CMK (cell line): ENCODE measurements around the gene CFAP20.

ENCODE experiments used
- DNase-seq: peaks from one replicate; pipeline ENCODE4 v3.0.0-alpha.2; 2010; ENCODE audit warnings: low read depth

The CFAP20 gene

DNA sequence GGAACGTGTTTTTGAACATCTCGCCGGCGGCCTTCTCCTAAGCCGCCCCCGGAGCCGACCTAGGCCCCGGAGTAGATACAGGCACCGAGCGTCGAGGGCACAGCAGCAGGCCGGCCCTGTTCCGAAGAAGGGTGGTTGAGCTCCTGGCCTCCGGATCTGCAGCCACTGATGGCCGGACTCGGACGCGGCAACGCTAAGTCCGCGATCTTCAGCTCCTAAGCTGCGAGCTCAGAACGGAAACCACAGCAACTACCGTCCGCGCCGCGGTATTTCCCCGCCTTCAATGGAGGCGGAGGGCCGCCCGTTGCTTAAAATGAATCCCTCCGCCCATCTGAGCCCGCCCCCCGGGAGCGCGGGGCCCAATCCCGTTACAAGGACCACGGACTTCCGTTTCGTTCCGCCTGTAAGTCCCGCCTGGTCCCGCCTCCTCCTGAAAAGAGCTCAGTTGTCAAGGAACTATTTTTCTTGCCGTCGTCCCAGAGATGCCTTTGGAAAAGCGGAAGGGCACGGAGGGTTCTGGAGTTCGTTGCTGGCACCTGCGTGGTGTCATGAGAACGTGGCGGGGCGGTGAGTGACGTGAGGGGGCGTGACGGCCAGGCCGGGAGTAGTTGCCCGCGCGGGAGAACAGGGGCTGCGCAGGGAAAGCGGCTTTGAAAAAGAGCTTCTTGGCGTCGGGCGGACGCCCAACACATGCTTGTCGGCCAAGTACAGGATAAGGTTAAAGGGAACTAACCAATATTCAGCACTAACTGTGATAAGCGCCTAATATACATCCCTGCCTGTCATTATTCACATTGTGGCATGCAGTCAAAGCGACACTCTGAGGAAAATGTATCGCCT lies at the start of gene CFAP20:
TSS of gene CFAP20 (minus strand) at position 285 of the 840 bp plus-strand sequence. CDS start at position 19, 266 bp downstream.
- peak; percentile 100 for DNase-seq

DNA sequence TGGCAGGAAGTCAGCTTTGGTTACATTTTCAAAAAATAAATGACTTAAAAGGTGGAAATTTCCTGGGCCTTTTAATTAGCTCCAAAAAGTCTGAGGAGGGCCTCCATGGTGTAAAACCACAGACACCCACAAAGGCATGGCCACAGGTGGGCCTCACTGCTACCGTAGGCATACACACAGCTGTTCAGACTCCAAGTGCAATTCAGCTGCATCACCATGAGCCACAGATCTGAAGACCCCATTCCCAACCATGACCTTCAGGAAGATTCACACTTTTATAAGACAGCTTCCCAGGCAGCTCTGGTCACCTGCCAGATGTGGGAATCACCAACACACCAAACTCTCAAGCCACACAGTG lies 48.2 kb upstream of the CFAP20 start:
- no peak for DNase-seq

- no peak for DNase-seq
Measured at GRCh38 chr16:58176608-58177352, 47.6 kb upstream of the CFAP20 start.

DNA sequence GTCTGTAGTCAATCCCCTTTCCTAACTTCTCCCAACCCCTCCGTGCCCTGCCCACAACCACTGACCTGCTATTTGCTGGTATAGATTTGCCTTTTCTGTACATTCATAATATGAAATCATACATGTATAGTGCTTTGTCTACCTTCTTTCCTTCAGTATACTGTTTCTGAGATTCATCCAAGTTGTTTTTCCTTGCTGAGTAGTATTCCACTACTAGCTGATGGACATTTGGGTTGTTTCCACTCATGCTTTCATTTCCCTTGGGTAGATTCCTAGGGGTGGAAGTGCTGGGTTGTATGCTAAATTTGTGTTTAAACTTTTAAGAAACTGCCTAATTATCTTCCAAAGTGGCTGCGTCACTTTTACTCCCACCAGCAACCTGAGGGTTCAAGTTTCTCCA lies 41.0 kb upstream of the CFAP20 start:
- DNase-seq = no peak

GRCh38 chr16:58160855-58161254 lies 31.7 kb upstream of the CFAP20 start:
- no peak for DNase-seq

DNA sequence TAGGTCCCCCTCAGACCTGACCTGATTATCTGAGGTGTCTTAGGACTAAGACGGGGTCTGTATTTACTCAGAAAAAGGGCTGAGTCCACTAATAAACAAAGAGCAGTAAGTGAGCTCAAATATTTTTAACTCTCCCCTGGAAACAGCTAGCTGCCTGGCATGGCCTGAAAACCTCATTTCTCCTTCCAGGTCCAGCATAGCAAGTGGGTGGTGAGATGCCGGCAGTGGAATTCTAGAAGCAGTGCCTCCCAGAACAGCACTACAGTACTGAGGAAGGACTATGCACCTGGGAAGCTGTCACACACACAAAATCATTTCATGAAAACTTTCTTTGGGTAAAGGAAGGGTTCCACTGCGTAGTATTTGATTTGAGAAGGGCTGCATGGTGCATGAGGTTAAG lies 29.5 kb upstream of the CFAP20 start:
- no peak for DNase-seq

DNA sequence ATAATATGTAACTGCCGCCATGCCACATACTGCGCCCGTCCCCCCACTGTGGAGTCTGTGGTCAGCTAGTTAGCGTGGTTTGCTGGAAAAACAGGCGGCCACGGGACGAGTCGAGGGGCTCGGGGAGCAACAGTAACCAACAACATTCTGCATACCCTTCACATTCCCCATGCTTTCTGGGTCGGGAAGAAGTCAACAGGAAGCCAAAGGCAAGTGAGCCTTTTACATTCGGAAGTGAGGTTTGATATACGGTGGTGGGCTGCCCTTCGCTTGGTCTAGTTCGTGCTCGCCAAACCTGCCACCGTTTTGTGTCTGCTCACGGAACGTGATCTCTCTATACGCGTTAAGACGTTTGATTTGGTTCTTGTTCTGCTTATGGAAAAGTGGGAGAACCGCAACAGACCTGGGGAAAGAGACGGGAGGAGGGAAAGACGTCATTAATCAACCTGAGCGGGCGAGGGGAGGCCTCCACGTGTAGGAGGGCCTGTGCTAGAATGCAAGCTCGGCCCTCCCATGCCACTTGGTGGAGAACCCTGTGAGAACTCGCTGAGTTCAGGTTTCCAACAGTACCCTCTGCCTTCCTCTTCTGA lies 28.9 kb upstream of the CFAP20 start:
- no peak for DNase-seq

DNA sequence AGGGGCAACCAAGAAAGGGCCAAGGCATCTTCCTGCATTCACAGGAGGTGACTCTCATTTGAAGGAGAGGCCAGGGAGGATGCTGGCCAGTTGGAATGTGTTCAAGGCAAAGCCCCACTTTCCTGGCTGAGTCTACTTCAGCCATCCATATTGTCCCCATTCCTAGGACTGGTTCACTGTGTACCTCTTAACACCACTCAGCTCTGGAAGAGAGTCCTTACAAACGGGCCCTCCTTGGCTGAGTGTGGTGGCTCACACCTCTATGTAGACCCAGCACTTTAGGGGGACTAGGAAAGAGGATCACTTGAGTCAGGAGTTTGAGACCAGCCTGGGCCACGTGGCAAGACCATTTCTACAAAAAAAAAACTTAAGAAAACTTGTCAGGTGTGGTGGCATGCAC lies 28.1 kb upstream of the CFAP20 start:
- DNase-seq = no peak

DNA sequence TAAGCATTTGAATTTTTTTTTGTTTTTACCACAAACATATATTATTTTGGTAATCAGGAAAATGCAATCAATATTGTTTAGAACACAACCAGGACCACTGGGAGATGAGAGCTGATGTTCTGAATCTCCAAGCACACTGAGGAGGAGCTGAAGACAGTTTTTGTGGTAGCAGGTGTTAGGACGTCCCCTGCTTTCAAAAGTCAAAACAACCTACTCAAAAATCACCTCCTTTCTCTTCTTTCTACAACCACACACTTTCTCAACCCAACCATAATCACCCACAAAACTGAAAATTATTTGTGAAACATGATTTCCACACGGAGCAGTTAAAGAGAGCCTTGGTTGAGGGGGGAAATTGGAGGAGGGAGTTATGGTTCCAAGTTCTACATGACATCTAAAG lies 26.7 kb upstream of the CFAP20 start:
- DNase-seq = no peak

GRCh38 chr16:58154345-58154744 lies 25.2 kb upstream of the CFAP20 start:
- DNase-seq = no peak

DNA sequence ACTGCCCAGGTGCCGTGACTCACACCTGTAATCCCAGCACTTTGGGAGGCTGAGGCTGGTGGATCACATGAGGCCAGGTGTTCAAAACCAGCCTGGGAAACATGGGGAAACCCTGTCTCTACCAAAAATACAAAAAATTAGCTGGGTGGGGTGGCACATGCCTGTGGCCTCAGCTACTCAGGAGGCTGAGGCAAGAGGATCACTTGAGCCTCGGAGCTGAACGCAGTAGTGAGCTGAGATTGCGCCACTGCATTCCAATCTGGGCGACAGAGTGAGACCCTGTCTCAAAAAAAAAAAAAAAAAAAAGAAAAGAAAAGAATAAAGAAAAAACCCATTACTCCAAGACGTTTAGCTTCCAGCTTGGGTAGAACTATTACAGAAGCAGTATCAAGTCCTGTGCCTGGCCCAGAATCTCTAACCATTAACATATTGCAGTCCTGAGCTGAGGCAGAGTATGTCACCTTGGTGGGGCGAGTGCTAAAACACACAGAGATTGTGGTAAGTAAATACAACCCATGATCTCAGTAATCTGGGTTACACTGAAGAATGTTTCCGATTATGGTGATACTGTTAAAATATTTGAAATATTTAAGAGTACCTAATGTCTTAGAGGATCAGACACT lies 23.2 kb upstream of the CFAP20 start:
- DNase-seq = no peak

DNA sequence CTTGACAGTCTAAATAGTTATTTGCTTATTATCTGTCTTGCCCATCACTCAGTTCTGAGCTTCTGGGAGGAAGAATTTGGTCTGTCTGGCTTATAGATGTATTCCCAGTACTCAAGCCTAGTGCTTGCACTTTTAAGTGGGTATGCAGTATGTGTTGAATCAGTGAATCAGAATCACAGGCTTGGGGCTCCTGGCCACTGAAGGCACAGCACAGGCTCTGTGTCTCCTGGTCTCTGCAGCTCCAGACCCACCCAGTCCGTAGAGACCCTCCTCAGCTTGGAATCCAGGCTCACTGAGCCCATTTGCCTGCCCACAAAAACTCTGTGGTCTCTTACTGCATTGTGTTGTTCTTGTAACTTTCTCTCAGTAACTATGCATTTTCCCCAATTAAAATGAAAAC lies 19.3 kb upstream of the CFAP20 start:
- no peak for DNase-seq

GRCh38 chr16:58148099-58148498 lies 18.9 kb upstream of the CFAP20 start:
- DNase-seq = no peak

GRCh38 chr16:58138852-58139251 lies 9.7 kb upstream of the CFAP20 start:
- no peak for DNase-seq

DNA sequence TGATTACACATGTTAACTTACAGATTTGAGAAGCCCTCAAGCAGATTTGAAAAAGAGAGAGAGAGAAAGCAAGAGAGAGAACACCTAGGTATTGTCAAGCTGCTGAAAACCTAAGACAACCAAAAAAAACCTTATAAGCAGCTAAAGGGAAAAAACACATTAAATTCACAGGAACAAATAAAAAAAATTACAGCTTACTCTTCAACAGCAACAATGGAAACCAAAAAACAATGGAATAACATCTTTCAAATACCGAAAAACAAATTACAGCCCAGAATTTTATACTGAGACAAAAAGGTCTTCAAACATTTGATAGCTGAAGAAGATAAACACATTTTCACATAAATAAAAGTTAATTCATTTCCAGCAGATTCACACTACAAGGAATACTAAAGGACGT lies 8.4 kb upstream of the CFAP20 start:
- no peak for DNase-seq

DNA sequence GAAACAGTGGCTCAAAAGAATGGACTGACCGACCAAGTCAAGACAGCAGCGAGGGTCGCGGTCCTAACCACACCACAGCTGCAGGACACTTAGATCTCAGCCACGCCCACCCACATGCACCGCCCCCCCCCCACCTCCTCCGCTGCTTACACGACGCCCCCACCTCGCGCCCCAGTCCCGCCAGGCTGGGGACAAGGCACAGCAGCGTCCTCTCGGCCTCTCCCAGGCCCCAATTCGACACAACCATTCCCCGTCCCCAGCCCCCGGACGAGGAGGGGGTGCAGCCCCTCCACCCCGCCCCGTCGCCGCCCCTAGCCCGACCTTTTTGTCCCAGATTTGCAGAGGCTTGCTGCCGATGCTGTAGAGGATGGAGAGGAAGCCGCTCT lies 477 bp downstream of the CFAP20 start:
- peak; percentile 48 for DNase-seq

DNA sequence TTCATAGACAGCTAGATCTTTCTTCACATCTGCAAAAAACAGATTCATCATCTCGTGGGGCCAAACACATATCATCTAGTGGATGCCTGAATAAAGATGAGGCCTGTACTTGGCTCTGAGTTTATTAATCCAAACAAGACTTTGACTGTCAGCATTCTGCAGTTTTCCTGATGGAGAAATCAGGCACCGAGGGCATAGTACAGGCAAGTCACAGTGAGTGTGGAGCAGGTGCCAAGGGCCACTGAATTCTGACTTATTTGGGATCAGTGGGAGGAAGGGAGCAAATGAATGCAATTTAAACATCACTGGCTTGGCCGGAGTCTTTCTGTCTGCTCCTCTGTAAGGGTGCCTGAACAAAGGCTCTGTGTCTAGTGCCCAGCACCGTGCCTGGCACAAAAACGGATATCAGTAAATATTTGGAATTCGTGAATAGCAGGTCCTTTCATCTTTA lies 975 bp downstream of the CFAP20 start:
- no peak for DNase-seq

DNA sequence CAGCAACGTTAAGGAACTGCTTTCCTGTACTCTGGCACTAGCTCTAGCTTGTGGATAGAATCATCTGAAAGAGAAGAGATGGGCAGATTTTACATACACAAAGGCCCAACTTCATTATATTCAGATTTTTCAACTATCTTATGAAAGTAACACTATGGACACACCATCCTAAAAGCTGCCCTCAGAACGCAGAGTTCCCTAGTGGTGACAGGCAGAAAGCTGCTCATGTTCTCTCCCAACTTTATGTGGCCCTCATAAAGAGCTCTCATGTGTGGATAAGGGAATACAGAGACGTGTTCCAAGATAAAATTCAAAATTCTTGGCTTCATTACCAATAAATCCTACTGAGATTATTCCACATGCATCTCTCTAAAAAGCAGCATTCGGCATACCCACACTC lies 1.5 kb downstream of the CFAP20 start:
- no peak for DNase-seq

- DNase-seq = no peak
Measured at GRCh38 chr16:58127033-58127556, 2.1 kb downstream of the CFAP20 start.

- DNase-seq = no peak
Measured at GRCh38 chr16:58126451-58126961, 2.7 kb downstream of the CFAP20 start.

DNA sequence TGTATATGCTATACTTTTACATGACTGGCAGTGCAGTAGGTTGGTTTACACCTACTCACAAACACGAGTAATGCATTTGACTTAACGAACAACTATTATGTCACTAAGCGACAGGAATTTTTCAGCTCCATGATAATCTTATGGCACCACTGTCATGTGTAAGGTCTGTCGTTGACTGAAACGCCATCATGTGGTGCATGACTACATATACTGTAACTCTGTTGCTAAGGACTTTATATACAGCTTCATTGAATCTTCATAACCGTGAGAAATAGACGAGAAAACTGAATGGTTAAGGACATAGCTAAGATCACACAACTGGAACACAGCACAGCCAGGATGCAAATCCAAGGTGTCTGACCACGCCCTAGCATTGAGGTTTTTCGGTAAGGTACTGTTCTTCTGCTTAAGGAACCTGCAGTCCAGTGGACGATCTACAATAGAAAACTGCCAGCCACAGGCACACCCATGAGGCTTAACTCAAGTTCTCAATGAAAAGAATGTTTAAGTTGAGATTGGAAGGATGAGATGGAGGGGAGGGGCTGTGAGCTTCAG lies 3.3 kb downstream of the CFAP20 start:
- no peak for DNase-seq

DNA sequence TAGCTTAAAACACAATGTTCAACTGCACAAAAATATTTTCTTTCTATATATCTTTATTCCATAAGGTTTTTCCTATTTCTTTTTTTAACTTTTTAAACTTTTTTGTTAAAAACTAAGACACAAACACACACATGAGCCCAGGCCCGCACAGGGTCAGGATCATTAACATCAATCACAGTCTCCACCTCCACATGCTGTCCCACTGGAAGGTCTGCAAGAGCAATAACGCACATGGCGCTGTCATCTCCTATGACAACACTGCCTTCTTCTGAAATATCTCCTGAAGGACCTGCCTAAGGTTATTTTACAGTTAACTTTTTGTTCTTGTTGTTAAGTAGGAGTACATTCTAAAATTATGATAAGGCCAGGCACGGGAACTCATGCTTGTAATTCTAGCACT lies 4.1 kb downstream of the CFAP20 start:
- no peak for DNase-seq
